ENCODE results near the gene FBLIM1.
A peak's percentile ranks its signal among the peaks of the same experiment; 100 is the strongest.
"Not testable (repeated sequence)": the region's sequence is repeated elsewhere in the genome, so short reads cannot be mapped to it uniquely, and the experiment has no call there.

Gene FBLIM1

DNA sequence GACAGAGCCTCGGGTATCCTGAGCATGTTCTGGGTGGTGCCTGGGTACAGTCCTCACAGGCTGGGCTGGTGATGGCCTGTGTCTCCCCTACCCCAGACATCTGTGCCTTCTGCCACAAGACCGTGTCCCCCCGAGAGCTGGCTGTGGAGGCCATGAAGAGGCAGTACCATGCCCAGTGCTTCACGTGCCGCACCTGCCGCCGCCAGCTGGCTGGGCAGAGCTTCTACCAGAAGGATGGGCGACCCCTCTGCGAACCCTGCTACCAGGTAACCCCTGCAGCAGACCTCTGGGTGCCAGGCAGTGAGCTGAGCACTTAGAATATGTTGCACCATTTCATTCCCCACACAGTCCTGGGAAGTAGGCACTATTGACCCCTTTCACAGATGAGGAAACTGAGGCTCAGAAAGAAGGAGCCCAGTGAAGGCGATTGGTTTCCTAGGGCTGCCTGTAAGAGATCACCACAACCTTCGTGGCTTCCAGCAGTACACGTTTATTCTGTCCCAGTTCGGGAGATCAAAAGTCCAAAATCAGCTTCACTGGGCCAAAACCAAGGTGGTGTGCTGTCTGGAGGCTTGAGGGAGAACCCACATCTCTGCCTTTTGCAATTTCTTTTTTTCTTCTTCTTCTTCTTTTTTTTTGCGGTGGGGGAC, 11.8 kb downstream of the FBLIM1 start:
- no peak for DNase-seq

DNA sequence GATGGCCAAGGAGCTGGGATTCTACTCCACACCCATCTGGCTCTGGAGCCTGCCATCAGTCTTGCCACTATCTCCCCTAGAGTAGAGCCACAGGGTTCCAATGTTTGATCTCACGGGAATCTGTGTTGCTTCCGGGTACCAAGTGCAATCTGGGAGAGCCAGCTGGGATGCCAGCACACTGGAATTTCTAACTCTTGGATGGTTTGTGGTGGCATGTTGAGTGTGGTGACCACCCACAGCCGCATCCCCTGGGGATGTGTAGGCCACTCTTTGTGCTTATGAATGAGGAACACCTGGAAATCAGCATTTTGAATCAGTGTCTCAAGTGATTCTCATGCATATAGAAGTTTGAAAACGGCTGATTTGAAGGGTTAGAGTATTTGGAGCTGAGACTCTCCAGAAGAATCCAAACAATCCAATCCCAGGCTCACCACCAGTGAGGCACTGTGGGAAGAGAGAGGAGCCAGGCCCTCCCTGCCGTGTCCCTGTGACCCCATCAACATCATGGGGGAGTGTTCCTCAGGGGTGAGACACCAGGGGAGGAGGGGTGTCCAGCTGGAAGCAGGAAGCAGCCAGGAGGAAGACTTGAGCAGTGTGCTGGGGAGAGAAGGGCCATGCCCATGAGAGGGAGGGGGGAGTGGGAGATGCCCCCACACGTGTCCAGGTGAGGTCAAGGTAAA, 13.4 kb downstream of the FBLIM1 start:
- DNase-seq: no peak

DNA sequence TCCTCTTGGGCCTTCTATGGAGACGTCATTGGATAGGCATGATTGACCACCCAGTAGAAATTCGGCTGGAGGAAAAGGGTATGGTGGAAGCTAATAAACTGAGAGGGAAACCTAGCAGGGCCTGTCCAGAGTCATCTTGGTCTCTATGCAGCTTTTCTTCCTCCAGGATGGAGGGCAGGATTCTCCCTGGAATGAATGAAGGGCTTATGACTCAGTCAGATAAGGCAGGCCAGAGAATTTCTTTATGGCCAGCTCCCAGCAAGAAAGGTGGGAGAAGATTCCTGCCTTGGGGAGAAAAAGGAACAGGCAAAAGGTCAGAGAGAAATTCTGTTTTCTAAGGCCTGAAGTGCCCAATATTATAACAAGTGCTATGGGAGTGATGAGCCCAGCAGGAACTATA, 17.1 kb downstream of the FBLIM1 start:
- DNase-seq: no peak

- no peak for DNase-seq
Observed at GRCh38 chr1:15777909-15778707, 19.5 kb downstream of the FBLIM1 start.

GRCh38 chr1:15785683-15786082, 27.1 kb downstream of the FBLIM1 start:
- DNase-seq: no peak

DNA sequence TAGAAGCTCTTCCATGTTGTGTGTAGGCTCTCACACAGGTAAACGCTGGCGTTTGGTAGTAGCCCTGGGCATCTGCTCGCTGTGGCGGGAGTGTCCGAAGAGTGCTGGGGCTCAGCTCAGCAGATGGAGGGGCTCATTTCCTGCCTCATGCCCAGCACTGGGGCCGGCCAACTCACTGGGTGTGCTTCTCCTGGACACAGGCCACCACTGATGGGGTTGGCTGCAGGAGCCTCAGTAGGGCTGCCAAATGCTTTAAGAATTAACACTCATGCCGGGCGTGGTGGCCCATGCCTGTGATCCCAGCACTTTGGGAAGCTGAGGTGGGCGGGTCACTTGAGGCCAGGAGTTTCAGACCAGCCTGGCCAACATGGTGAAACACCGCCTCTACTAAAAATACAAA, 28.0 kb downstream of the FBLIM1 start:
- peak; percentile 23 for DNase-seq

GRCh38 chr1:15788624-15789301, 30.2 kb downstream of the FBLIM1 start:
- DNase-seq: peak; percentile 63

GRCh38 chr1:15796086-15796462, 37.5 kb downstream of the FBLIM1 start:
- no peak for DNase-seq

DNA sequence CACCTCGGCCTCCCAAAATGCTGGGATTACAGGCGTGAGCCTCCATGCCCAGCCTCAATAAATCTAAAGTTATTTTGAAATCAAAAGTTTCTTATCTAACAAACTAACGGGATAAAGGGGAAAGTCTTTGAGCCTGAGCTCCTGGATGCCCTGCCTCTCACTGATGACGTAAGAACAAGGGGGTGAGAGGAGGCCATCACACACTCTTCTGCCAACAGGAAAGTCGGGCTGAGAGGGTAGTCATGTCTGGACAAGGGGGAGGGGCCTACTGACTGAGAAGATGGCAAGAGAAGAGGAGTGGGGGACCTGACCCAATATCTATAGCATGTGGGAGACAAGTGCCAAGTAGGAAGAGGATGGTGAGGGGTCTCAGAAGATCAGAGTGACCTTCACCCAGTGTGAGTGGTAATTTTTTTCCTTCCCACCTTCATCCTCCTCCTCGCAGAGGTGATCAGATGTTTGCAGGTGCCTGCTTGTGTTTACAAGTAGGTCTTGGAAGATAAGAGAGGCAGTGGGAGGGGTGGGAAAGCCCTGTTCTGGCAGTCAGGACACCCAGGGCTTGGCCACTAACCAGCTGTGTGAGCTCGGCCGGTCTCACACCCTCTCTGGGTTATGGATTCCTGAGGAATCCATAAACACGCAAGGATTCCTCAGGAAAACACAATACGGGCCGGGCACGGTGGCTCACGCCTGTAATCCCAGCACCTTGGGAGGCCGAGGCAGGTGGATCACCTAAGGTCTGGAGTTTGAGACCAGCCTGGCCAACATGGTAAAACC, 39.2 kb downstream of the FBLIM1 start:
- peak; percentile 26 for DNase-seq

DNA sequence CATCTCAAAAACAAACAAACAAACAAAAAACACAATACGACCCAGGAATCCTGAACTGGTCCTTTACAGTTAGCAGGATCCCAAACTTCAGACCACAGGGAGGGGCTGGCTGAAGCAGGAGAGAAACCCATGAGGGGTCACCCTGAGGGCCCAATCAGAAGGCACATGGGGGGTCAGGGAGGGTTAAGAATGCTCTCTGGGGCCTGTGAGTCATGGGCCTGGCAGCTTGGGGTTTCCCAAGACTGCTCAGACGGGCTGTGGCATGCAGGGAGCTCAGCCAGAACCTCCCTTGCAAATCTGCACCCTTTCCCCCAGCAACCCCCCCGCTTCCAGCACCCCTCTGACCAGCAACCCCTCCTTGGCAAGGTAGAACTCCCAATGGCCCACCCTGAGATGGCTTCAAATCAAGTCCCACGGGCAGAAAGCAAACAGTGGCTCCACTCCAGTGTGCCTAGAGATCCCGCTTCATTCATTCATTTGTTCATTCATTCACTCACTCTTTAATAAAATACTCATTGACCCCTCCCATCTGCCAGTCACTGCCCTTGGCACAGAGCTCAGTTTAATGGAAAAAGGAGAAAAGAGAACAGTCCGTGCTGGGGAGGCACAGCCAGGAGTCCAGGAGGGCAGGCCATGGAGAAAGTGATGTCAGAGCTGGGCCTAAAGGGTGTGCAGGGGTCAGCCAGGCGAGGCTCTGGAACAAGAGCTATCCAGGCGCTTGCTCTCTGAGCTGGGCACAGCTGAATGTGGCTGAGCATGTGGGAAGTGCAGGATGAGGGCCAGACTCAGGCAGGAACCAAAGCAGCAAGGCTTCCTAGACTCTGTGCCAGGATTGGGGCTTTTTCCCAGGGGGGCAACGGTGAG, 40.6 kb downstream of the FBLIM1 start:
- peak; percentile 98 for DNase-seq

GRCh38 chr1:15799928-15800835, 41.6 kb downstream of the FBLIM1 start:
- DNase-seq: peak; percentile 53

DNA sequence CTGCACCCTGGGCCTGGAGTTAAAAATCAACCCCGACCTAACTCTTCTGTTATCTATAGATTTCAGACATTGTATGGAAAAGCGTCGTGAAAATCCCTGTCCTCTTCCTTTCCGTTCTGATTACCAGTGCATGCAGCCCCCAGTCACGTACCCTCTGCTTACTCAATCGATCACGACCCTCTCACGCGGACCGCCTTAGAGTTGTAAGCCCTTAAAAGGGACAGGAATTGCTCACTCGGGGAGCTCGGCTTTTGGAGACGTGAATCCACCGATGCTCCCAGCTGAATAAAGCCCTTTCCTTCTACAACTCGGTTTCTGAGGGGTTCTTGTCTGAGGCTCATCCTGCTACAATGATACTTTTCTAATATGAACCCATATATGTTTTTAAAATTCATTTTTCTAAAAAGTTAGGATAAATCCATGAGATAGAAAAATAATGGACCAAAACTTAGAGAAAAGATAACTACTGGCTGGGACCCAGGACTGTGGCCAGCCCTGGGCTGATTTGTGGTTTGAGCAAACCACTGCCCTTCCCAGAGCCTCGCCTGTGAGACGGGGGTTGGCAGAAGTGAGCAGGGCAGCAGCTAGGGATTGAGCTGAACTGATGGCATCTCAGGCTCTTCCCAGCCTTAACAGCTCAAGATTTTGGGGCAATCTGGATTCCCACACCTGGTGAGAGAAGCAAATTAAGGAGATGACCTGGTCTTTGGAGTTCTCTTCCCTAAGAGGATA, 43.8 kb downstream of the FBLIM1 start:
- peak; percentile 51 for DNase-seq

DNA sequence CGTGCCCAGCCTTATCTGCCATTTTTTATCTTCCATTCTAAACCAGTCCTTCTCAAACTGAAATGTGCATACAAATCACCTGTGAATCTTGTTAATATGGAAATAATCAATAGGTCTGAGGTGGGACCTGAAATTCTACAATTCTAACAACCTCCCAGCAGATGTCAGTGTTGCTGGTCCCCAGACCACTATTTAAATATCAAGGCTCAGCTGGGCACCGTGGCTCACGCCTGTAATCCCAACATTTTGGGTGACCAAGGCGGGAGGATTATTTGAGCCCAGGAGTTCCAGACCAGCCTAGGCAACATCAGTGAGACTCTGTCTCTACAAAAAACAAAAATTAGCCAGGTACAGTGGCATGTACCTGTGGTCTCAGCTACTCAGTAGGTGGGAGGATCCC, 44.8 kb downstream of the FBLIM1 start:
- DNase-seq: peak; percentile 43

- DNase-seq: no peak
Observed at GRCh38 chr1:15804060-15804459, 45.5 kb downstream of the FBLIM1 start.

DNA sequence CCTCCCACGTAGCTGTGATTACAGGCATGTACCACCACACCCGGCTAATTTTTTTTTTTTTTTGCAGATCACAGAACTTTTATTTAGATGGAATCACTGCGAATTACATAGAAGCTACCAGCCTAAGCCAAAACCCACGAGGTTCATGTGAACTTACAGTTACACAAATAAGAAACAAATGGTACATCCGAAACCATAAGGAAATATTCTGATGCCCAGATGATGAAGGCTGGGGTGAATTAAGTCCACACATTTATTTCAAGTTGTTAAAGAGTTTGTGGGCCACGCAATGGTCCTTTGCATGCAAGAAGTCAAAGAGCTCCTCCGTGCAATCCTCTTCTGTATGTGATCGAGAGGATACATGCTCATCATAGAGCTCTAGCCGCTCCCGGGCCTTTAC, 48.5 kb downstream of the FBLIM1 start:
- DNase-seq: no peak

DNA sequence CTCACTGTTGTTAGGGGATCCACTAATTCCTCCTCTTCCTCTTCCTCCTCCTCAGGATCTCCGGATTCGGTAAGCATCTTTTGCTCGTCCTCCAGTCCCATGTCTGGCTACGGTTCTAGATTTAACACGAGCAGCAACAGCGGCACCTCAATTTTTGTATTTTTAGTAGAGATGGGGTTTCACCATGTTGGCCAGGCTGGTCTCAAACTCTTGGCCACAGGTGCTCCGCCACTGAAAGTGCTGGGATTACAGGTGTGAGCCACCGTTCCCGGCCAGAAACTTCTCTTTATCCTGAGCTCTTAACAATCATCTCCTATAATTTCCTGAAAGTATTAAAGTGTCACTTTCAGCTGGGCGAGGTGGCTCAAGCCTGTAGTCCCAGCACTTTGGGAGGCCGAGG, 49.0 kb downstream of the FBLIM1 start, which contains the start of gene UQCRHL:
Gene UQCRHL, minus strand, starts transcription at position 101 of the 400 bp plus-strand sequence. Its CDS starts 0 bp downstream, at position 101.
- DNase-seq: not testable (repeated sequence)

- no peak for DNase-seq
Observed at GRCh38 chr1:15808955-15809354, 50.4 kb downstream of the FBLIM1 start.

DNA sequence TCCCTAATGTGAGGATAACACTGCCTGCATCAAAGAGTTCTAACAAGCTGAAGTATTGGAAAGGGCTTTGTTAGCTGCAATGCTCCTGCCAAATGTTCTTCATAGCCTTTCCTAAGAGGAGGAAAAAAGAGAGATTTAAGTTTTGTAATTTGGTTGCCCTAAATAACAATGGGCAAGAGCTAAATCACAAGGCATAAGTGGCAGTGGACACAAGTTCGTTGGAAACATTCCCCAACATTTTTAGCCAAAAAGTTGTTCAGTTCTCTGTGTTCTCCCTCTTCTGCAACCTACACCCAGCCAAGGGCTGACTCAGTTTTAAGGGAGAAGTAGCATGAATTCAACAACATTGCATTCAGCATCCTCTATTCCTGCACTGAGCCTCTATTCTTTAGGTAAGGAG, 51.5 kb downstream of the FBLIM1 start:
- DNase-seq: no peak

DNA sequence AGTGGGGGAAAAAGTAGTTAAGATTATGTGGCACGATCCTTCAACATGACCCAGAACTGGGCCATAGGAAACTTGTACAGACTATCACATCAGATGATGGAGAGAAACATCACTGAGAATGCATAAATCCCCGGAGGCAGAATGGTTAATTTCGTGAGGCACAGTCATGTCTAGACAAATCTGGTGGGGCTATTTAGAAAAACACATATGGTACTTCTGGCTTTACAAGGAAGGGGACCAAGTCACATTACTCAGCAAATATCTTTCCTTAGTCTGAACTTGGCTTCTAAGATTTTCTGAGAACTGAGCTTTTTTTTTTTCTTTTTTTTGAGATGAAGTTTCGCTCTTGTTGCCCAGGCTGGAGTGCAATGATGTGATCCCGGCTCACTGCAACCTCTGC, 58.1 kb downstream of the FBLIM1 start:
- no peak for DNase-seq

DNA sequence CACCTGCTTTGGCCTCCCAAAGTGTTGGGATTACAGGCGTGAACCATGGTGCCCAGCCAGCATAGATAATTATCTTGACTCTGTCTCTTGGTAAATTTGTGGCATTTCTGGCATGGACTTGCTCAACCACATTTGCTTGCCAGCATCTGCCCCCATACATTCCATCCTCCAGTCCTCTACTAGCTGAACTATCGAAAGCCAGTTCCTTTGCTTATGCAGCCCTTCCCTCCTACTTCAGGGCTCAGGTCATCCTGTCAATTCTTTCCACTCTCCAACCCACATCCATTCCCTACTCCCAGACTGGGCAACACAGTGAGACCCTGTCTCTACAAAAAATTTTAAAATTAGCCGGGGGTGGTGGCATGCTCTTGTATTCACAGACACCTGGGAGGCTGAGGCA, 61.9 kb downstream of the FBLIM1 start:
- DNase-seq: no peak

All from fibroblast of skin of right biceps (primary cell).